ENCODE results near the gene DMRTC1B.
"Not testable (repeated sequence)": the region's sequence is repeated elsewhere in the genome, so short reads cannot be mapped to it uniquely, and the experiment has no call there.

DNA sequence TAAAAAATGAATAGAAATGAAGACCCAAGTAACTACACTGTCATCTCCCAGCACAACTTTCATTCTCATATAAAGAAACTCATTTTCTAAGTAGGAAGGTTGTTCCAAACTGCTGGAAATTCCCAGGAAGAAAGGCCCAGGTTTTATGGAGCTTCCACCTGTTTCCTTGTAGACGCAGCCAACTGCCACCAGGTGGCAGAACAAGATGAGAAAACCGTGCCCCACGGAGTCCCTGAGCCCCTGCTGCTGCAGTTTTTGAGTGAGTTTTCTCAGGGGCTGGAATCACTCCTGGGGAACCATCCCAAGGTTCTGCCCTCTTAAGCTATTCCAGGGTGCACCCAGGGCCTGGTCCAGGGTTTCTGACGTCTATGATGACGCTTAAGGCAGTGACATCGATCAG lies 7.3 kb downstream of the DMRTC1B start:
- not testable (repeated sequence) for TF ChIP-seq NPAS2 (CRISPR knock-in tag; IDR thresholded peaks at IDR 0.05; ENCODE audit: borderline replicate concordance); POLR2A (IDR thresholded peaks at IDR 0.05; ENCODE audit: low read length); EP300 (IDR thresholded peaks at IDR 0.05)
- TF ChIP-seq, protein P1, sequence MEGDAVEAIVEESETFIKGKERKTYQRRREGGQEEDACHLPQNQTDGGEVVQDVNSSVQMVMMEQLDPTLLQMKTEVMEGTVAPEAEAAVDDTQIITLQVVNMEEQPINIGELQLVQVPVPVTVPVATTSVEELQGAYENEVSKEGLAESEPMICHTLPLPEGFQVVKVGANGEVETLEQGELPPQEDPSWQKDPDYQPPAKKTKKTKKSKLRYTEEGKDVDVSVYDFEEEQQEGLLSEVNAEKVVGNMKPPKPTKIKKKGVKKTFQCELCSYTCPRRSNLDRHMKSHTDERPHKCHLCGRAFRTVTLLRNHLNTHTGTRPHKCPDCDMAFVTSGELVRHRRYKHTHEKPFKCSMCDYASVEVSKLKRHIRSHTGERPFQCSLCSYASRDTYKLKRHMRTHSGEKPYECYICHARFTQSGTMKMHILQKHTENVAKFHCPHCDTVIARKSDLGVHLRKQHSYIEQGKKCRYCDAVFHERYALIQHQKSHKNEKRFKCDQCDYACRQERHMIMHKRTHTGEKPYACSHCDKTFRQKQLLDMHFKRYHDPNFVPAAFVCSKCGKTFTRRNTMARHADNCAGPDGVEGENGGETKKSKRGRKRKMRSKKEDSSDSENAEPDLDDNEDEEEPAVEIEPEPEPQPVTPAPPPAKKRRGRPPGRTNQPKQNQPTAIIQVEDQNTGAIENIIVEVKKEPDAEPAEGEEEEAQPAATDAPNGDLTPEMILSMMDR (IDR thresholded peaks at IDR 0.05), result not testable (repeated sequence)
- TF ChIP-seq, protein P2, sequence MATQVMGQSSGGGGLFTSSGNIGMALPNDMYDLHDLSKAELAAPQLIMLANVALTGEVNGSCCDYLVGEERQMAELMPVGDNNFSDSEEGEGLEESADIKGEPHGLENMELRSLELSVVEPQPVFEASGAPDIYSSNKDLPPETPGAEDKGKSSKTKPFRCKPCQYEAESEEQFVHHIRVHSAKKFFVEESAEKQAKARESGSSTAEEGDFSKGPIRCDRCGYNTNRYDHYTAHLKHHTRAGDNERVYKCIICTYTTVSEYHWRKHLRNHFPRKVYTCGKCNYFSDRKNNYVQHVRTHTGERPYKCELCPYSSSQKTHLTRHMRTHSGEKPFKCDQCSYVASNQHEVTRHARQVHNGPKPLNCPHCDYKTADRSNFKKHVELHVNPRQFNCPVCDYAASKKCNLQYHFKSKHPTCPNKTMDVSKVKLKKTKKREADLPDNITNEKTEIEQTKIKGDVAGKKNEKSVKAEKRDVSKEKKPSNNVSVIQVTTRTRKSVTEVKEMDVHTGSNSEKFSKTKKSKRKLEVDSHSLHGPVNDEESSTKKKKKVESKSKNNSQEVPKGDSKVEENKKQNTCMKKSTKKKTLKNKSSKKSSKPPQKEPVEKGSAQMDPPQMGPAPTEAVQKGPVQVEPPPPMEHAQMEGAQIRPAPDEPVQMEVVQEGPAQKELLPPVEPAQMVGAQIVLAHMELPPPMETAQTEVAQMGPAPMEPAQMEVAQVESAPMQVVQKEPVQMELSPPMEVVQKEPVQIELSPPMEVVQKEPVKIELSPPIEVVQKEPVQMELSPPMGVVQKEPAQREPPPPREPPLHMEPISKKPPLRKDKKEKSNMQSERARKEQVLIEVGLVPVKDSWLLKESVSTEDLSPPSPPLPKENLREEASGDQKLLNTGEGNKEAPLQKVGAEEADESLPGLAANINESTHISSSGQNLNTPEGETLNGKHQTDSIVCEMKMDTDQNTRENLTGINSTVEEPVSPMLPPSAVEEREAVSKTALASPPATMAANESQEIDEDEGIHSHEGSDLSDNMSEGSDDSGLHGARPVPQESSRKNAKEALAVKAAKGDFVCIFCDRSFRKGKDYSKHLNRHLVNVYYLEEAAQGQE (IDR thresholded peaks at IDR 0.05), result not testable (repeated sequence)
